Esophagus squamous epithelium (tissue), 5 donors: ENCODE measurements around the gene OS9. TPM values are rescaled to one million over a fixed set of nuclear protein-coding genes. Genes with fewer than 3 reads are reported as not detected.

Source experiments
- DNase-seq: peaks from one replicate; lab custom pipeline; 2025; lab: John Stamatoyannopoulos, UW
- H3K27ac ChIP-seq, 4 donors: fragments of 200-600 bp; sonication (generic); one replicate each; pipeline ENCODE4 v1.5.1; 2016 to 2019; ENCODE audit warnings: mild to moderate bottlenecking in 1 of 4
- H3K27me3 ChIP-seq, 4 donors: fragments of 200-600 bp; sonication (generic); 1 replicate in 3 of 4; 2 replicates in 1 of 4; pipeline versions ENCODE4 v1.5.1 to v1.6.0; 2017 to 2021; ENCODE audit warnings: antibody characterized with exemption in 1 of 4
- H3K36me3 ChIP-seq, 3 donors: fragments of 200-600 bp; sonication (generic); one replicate each; pipeline ENCODE4 v1.5.1; 2016 to 2019
- H3K4me1 ChIP-seq, 3 donors: fragments of 200-600 bp; sonication (generic); one replicate each; pipeline ENCODE4 v1.5.1; 2017 to 2019
- H3K4me3 ChIP-seq, 4 donors: fragments of 200-600 bp; sonication (generic); 1 replicate in 3 of 4; 2 replicates in 1 of 4; pipeline ENCODE4 v1.5.1; 2016 to 2019; ENCODE audit warnings: mild to moderate bottlenecking in 2 of 4, moderate library complexity in 1 of 4
- H3K9me3 ChIP-seq, 3 donors: fragments of 200-600 bp; sonication (generic); one replicate each; pipeline ENCODE4 v1.5.1; 2016 to 2019
- POLR2A ChIP-seq, 4 donors: fragments of 450-650 bp; IDR thresholded peaks; one replicate each; pipeline ENCODE4 v1.6.1; 2017; ENCODE audit warnings: antibody characterized with exemption in 4 of 4, mild to moderate bottlenecking in 4 of 4, moderate library complexity in 3 of 4
- WGBS, 2 donors: methylation state at CpG; one replicate each; pipeline ENCODE4 v1.1.5; 2018; 5-methylcytosine and 5-hydroxymethylcytosine counted together
- intact Hi-C: fragments of 100-400 bp; cut with DNase I; formaldehyde crosslinking; loops from one replicate; pipeline ENCODE4 v1.15.0; 2022
- total RNA-seq, 4 donors: library from RNA; depleted of rRNA; stranded (reverse); fragments of >200 nt; gene quantifications; one replicate each; pipeline ENCODE4 v1.1.0, GENCODE V29; 2016
- TF ChIP-seq, protein P1 (sequence below), 6 experiments: fragments of 450-650 bp in 4 of 6; fragments of 200-600 bp in 2 of 6; sonication (generic) in 2 of 6; IDR thresholded peaks; one replicate each; pipeline ENCODE4 v1.5.1; 2016 to 2019; ENCODE audit warnings: antibody characterized with exemption in 6 of 6, mild to moderate bottlenecking in 4 of 6, moderate library complexity in 4 of 6
- donor health status: DM: yes; HTN: yes; CAD: no.

Gene OS9
- total RNA-seq, 4 donors from 2014 or later, result 151 to 231 (median 168) TPM

DNA sequence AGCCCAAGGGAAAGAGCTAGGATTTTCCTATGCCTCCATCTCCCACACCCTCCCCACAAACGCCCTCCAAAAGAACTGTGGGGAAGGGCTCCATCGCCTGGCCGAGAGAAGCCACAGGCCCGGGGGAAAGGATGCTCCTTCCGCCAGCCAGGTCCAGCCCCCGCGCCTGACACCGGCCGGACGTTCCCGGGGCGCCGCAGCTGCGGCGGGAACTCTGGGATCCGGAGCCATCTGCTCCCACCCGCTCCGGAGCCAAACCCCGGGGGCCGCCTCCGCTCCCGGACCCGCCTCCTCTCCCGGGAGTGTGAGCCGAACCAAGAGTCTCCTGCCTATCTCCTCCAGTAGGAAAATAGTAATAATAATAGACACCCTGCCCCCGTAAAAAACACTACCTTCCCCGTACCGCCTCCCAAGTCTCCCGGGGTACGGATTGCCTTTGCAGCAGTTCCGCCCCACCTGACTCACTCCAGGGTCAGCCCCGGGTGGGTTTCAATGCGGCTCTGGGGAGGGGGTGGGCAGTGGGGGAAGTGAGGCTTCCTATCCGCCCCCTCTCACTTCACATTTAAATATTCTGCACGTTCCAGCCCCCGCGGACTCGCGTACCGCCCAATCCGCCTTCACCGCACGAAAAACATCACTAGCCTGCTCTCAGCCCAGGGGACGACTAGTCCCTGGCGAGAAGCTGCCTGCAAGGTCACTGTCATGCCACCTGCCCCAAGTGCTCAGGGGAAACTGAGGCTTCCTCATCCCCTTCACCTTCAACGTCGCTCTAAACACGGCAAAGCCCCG lies 42.2 kb downstream of the OS9 start:
- no peak for DNase-seq
- H3K27me3 ChIP-seq, result peaks cover 26 to 96% (median 38%) of the 10 kb centered on the region in 4 donors
- H3K36me3 ChIP-seq, result peaks cover 0 to 14% (median 0%) of the 10 kb centered on the region in 3 donors
- H3K4me3 ChIP-seq, result peak overlapping the region in 2 of 4 donors; percentile 9 to 48
- no peak for TF ChIP-seq POLR2A (IDR thresholded peaks at IDR 0.05)
- TF ChIP-seq, protein P1, sequence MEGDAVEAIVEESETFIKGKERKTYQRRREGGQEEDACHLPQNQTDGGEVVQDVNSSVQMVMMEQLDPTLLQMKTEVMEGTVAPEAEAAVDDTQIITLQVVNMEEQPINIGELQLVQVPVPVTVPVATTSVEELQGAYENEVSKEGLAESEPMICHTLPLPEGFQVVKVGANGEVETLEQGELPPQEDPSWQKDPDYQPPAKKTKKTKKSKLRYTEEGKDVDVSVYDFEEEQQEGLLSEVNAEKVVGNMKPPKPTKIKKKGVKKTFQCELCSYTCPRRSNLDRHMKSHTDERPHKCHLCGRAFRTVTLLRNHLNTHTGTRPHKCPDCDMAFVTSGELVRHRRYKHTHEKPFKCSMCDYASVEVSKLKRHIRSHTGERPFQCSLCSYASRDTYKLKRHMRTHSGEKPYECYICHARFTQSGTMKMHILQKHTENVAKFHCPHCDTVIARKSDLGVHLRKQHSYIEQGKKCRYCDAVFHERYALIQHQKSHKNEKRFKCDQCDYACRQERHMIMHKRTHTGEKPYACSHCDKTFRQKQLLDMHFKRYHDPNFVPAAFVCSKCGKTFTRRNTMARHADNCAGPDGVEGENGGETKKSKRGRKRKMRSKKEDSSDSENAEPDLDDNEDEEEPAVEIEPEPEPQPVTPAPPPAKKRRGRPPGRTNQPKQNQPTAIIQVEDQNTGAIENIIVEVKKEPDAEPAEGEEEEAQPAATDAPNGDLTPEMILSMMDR (IDR thresholded peaks at IDR 0.05), result no peak
- peaks cover 25 to 40% (median 31%) of the 10 kb centered on the region in 3 donors for H3K4me1 ChIP-seq
- WGBS, 2 donors, result 23 to 41% methylated on average over 21 to 26 of the region's 49 CpGs
- no peak overlapping the region for H3K27ac ChIP-seq
- no peaks in the 10 kb centered on the region for H3K9me3 ChIP-seq
- intact Hi-C loops, result no loop called here

DNA sequence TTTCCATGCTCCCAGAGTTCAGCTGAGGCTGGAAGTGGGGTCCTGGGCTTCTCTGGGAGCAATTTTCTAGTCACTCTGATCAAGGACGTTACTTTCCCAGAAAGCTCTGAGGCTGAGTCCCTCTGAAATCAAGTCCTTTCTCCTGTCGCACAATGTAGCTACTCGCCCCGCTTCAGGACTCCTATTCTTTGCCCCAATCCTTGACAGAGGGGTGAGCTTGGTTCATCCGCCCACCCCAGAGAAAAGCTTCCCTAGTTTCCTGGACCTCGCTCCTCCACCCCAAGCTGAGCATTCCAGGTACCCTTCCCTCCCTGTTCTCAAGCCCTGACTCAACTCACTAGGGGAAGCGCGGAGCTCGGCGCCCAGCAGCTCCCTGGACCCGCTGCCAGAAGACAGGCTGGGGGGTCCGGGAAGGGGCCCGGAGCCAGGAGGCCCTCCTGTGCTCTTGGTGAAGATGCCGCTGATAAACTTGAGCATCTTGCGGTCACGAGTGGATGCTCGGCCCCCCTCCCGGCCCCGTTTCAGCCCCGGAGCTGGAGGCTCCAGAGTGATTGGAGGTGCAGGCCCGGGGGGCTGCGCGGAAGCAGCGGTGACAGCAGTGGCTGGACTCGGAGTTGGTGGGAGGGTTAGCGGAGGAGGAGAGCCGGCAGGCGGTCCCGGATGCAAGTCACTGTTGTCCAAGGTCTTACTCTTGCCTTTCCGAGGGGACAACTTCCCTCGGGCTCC lies 43.0 kb downstream of the OS9 start:
- peaks cover 25 to 45% (median 31%) of the 10 kb centered on the region in 3 donors for H3K4me1 ChIP-seq
- no peak for TF ChIP-seq POLR2A (IDR thresholded peaks at IDR 0.05)
- TF ChIP-seq, protein P1 (IDR thresholded peaks at IDR 0.05), result no peak
- H3K36me3 ChIP-seq, result peaks cover 0 to 9% (median 0%) of the 10 kb centered on the region in 3 donors
- WGBS, 2 donors, result 13 to 55% methylated on average over 6 of the region's 31 CpGs
- H3K27ac ChIP-seq, result no peak overlapping the region
- H3K9me3 ChIP-seq, result no peaks in the 10 kb centered on the region
- peak overlapping the region in 2 of 4 donors; percentile 38 to 58 for H3K4me3 ChIP-seq
- peaks cover 26 to 97% (median 38%) of the 10 kb centered on the region in 4 donors for H3K27me3 ChIP-seq
- no peak for DNase-seq
- intact Hi-C loops, result no loop called here

DNA sequence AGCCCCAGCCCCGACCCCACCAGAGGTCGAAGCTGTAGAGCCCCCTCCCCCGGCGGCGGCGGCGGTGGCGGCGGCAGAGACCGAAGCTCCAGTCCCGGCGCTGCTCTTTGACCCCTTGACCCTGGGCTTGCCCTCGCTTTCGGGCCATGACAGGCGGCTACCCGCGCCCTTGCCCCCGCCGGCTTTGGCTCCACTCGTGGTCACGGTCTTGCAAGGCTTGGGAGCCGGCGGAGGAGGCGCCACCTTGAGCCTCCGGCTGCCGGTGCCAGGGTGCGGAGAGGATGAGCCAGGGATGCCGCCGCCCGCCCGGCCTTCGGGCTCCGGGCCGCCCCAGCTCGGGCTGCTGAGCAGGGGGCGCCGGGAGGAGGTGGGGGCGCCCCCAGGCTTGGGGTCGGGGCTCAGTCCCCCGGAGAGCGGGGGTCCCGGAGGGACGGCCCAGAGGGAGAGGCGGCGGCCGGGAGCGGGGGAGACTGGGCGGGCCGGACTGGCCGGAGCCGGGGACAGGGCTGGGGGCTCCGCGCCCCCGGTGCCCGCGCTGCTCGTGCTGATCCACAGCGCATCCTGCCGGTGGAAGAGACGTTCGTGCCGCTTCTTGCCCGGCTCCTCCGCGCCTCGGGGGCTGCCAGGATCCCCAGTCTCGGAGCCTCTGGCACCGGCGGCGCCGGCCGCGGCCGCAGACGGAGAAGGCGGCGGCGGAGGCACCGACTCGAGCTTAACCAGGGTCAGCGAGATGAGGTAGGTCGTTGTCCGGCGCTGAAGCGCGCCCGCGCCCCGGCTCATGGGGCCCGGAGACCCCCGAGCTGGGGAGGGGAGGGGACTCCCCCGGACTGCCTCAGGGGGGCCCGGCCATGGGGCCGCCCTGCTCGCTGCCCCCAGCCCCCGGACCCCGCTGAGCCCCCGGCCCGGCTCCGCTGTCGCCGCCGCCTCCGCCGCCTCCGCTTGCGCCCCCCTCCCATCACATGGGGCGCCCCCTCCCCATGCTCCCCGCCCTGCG lies 43.8 kb downstream of the OS9 start:
- intact Hi-C loops, result no loop called here
- no peaks in the 10 kb centered on the region for H3K9me3 ChIP-seq
- peak overlapping the region; percentile 1 to 58 (median 24) for H3K4me3 ChIP-seq
- TF ChIP-seq, protein P1 (IDR thresholded peaks at IDR 0.05), result peak in 1 of 6 experiments; percentile 18
- no peak for TF ChIP-seq POLR2A (IDR thresholded peaks at IDR 0.05)
- H3K27ac ChIP-seq, result no peak overlapping the region
- H3K27me3 ChIP-seq, result peaks cover 26 to 96% (median 38%) of the 10 kb centered on the region in 4 donors
- WGBS, 2 donors, result 40% methylated on average over 1 of the region's 110 CpGs; no CpG with 5 or more reads in 1 of the 2 donors
- peaks cover 25 to 52% (median 31%) of the 10 kb centered on the region in 3 donors for H3K4me1 ChIP-seq
- no peak for DNase-seq
- H3K36me3 ChIP-seq, result peaks cover 0 to 9% (median 0%) of the 10 kb centered on the region in 3 donors

DNA sequence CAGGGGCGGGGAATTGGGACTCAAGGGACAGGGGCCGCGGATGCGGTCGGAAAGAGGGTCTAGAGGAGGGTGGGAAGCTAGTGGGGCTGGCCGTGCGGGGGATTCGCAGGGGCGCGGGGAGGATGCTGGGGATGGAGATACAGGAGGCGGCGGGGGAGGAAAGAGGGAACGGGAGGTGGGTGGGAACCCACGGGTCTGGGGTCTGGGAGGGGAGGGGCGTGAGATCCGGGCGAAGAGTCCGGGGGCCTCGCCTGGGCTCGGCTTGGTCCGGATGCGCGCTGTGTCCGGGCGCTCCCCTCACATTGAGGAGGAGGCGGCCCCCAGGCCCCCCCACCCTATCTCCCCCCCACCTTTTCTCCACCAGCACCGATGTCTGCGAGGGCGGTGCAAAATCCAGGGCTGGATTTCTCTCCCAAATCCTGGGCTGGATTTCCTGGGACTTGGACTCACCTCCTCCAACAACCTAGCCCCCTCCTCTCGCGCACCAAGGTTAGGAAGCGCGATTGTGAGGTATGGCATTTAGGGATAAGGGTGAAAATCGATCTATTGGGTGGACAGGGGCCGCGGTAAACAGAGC lies 44.8 kb downstream of the OS9 start, which contains the start of gene AGAP2:
TSS of gene AGAP2 (minus strand) at position 82 of the 577 bp plus-strand sequence. CDS start 496 bp downstream, outside the sequence.
- Histone ChIP-seq H3K27ac (no peak within 1 kb of the TSS), H3K36me3 (peaks cover 0 to 9% (median 0%) of the 10 kb centered on the region in 3 donors), H3K4me3 (peak within 1 kb of the TSS; percentile 1 to 58 (median 24)), H3K4me1 (peaks cover 25 to 52% (median 31%) of the 10 kb centered on the region in 3 donors), H3K27me3 (peaks cover 26 to 86% (median 38%) of the 10 kb centered on the region in 4 donors), H3K9me3 (no peaks in the 10 kb centered on the region)
- intact Hi-C loops, result no loop called here
- TF ChIP-seq, protein P1 (IDR thresholded peaks at IDR 0.05), result no peak
- no peak for TF ChIP-seq POLR2A (IDR thresholded peaks at IDR 0.05)
- DNase-seq, result no peak
- 12 to 42% methylated on average over 14 to 26 of the region's 36 CpGs for WGBS, 2 donors
